Caco-2 (cell line): ENCODE data around the gene RBM33. TPM values are rescaled to one million over a fixed set of nuclear protein-coding genes. Genes with fewer than 3 reads are reported as not detected.
A peak's percentile ranks its signal among the peaks of the same experiment; 100 is the strongest.

Source experiments
- BruUV-seq: library from RNA; stranded (reverse); fragments of 400-500 nt; replicated peaks from 2 replicates; lab custom pipeline; 2021; lab: Mats Ljungman, UMichigan
- CTCF ChIA-PET: fragments of 300-600 bp; sonication (Branson Sonifier 250); formaldehyde crosslinking; loops from one replicate; lab custom pipeline; 2022; ENCODE audit warnings: antibody characterized with exemption; lab: Charles Lee
- POLR2A ChIA-PET: fragments of 300-600 bp; sonication (Branson Sonifier 250); formaldehyde crosslinking; loops from one replicate; lab custom pipeline; 2022; ENCODE audit warnings: antibody characterized with exemption; lab: Charles Lee
- DNase-seq, 2 experiments: peaks; one replicate each; pipeline versions ENCODE4 v3.0.0 to v3.0.0-alpha.2; 2020 to 2022
- H3K27me3 ChIP-seq: replicated peaks from 2 replicates; pipeline ENCODE4 v1.6.0; 2011; ENCODE audit warnings: low read length; ENCODE audit not compliant: control insufficient read depth, insufficient read depth
- H3K36me3 ChIP-seq: 2 replicates; pipeline ENCODE4 v1.5.1; 2011; ENCODE audit warnings: low read length; ENCODE audit not compliant: control insufficient read depth, insufficient read depth
- H3K4me1 ChIP-seq: fragments of 250-450 bp; sonication (Bioruptor Pico); 2 replicates; pipeline ENCODE4 v1.5.1; 2020; ENCODE audit warnings: mild to moderate bottlenecking
- H3K4me3 ChIP-seq: 2 replicates; pipeline ENCODE4 v1.5.1; 2011; ENCODE audit warnings: low read depth, mild to moderate bottlenecking, control low read depth, low read length
- H3K9me3 ChIP-seq: fragments of 250-450 bp; sonication (Bioruptor Pico); 2 replicates; pipeline ENCODE4 v1.5.1; 2020; ENCODE audit warnings: mild to moderate bottlenecking, moderate library complexity
- H3K27ac Mint-ChIP-seq: one replicate; pipeline ENCODE4 v1.8.0; 2022; ENCODE audit warnings: mixed read lengths; ENCODE audit not compliant: unreplicated experiment
- H3K27me3 Mint-ChIP-seq: one replicate; pipeline ENCODE4 v1.8.0; 2022; ENCODE audit warnings: mixed read lengths; ENCODE audit not compliant: insufficient read depth, unreplicated experiment
- H3K36me3 Mint-ChIP-seq: one replicate; pipeline ENCODE4 v1.8.0; 2022; ENCODE audit warnings: mild to moderate bottlenecking, mixed read lengths; ENCODE audit not compliant: insufficient read depth, unreplicated experiment
- H3K4me1 Mint-ChIP-seq: one replicate; pipeline ENCODE4 v1.8.0; 2022; ENCODE audit warnings: low read depth, mixed read lengths; ENCODE audit not compliant: unreplicated experiment
- H3K4me3 Mint-ChIP-seq: one replicate; pipeline ENCODE4 v1.8.0; 2022; ENCODE audit warnings: mild to moderate bottlenecking, moderate library complexity, mixed read lengths; ENCODE audit not compliant: unreplicated experiment
- H3K9me3 Mint-ChIP-seq: one replicate; pipeline ENCODE4 v1.8.0; 2022; ENCODE audit warnings: mixed read lengths; ENCODE audit not compliant: unreplicated experiment
- CTCF ChIP-seq, 2 experiments: fragments of 200-600 bp in 1 of 2; IDR thresholded peaks; 1 replicate in 1 of 2; 2 replicates in 1 of 2; pipeline versions ENCODE4 v1.5.1 to v1.8.0; 2011 to 2022; ENCODE audit warnings: antibody characterized with exemption in 1 of 2, control low read depth in 1 of 2, inconsistent platforms in 1 of 2, low read depth in 1 of 2, low read length in 1 of 2, mild to moderate bottlenecking in 1 of 2, moderate library complexity in 1 of 2; ENCODE audit not compliant: insufficient read depth in 1 of 2, severe bottlenecking in 1 of 2, unreplicated experiment in 1 of 2
- intact Hi-C: fragments of 100-400 bp; cut with micrococcal nuclease; formaldehyde crosslinking; loops from one replicate; pipeline ENCODE4 v1.10.0; 2022; ENCODE audit not compliant: unreplicated experiment
- total RNA-seq: library from RNA; stranded (reverse); gene quantifications from 2 replicates; pipeline ENCODE4 v1.2.3, GENCODE V29; 2022

RBM33 gene
- total RNA-seq, 1 experiment from 2014 or later: 82.8 TPM

GRCh38 chr7:155800301-155800700 lies 155.8 kb downstream of the RBM33 start:
- Mint-ChIP-seq H3K4me1 (no peaks in the 10 kb centered on the region), H3K27ac (no peak overlapping the region), H3K27me3 (no peaks in the 10 kb centered on the region), H3K4me3 (no peak overlapping the region), H3K9me3 (no peaks in the 10 kb centered on the region), H3K36me3 (peaks cover 6% of the 10 kb centered on the region)
- no peaks in the 10 kb centered on the region for H3K27me3 ChIP-seq
- DNase-seq: no peak
- peaks cover 13% of the 10 kb centered on the region for H3K4me1 ChIP-seq
- ChIA-PET CTCF (no interaction called here), POLR2A (no interaction called here)
- no peak for TF ChIP-seq CTCF (IDR thresholded peaks at IDR 0.05; ENCODE audit: insufficient read depth in 1 of 2, low read depth in 1 of 2, low read length in 1 of 2, severe bottlenecking in 1 of 2, unreplicated experiment in 1 of 2)
- intact Hi-C loops: no loop called here
- BruUV-seq: no TSS peak
- H3K36me3 ChIP-seq: no peaks in the 10 kb centered on the region
- no peak overlapping the region for H3K4me3 ChIP-seq
- no peaks in the 10 kb centered on the region for H3K9me3 ChIP-seq

GRCh38 chr7:155800741-155801267 lies 156.3 kb downstream of the RBM33 start:
- BruUV-seq: no TSS peak
- H3K27ac Mint-ChIP-seq: peak overlapping the region; percentile 19
- DNase-seq: no peak
- H3K4me1 Mint-ChIP-seq: no peaks in the 10 kb centered on the region
- intact Hi-C loops: no loop called here
- ChIA-PET POLR2A (no interaction called here), CTCF (no interaction called here)
- no peak overlapping the region for H3K4me3 Mint-ChIP-seq
- no peaks in the 10 kb centered on the region for H3K27me3 Mint-ChIP-seq
- Histone ChIP-seq H3K4me3 (no peak overlapping the region), H3K4me1 (peaks cover 13% of the 10 kb centered on the region), H3K36me3 (no peaks in the 10 kb centered on the region), H3K9me3 (no peaks in the 10 kb centered on the region), H3K27me3 (no peaks in the 10 kb centered on the region)
- no peaks in the 10 kb centered on the region for H3K9me3 Mint-ChIP-seq
- TF ChIP-seq CTCF (IDR thresholded peaks at IDR 0.05; ENCODE audit: insufficient read depth in 1 of 2, low read depth in 1 of 2, low read length in 1 of 2, severe bottlenecking in 1 of 2, unreplicated experiment in 1 of 2): no peak
- peaks cover 6% of the 10 kb centered on the region for H3K36me3 Mint-ChIP-seq

DNA sequence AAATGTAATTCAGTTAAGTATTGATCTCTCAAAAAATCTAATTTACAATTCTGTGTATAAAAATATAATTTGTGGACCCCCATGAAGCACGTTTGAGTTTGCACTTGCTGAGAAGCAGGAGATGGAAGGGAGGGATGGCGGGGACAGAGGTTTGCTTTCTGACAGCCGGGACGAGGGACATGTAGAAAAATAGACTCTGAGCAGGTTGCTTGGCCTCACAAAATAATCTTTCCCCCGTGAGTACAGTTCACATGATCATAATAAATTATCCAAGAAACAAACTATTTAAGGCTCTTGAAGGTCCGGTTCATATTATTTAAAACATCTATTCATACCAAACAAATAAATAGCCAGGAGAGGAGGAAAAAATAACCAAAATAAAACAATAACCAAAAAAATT lies 157.8 kb downstream of the RBM33 start:
- ChIA-PET CTCF (no interaction called here), POLR2A (no interaction called here)
- peaks cover 14% of the 10 kb centered on the region for H3K4me1 ChIP-seq
- H3K27me3 Mint-ChIP-seq: no peaks in the 10 kb centered on the region
- no peak for TF ChIP-seq CTCF (IDR thresholded peaks at IDR 0.05; ENCODE audit: insufficient read depth in 1 of 2, low read depth in 1 of 2, low read length in 1 of 2, severe bottlenecking in 1 of 2, unreplicated experiment in 1 of 2)
- no peaks in the 10 kb centered on the region for H3K9me3 Mint-ChIP-seq
- no peaks in the 10 kb centered on the region for H3K9me3 ChIP-seq
- no TSS peak for BruUV-seq
- H3K4me1 Mint-ChIP-seq: no peaks in the 10 kb centered on the region
- H3K36me3 ChIP-seq: no peaks in the 10 kb centered on the region
- intact Hi-C loops: no loop called here
- no peaks in the 10 kb centered on the region for H3K27me3 ChIP-seq
- no peak overlapping the region for H3K27ac Mint-ChIP-seq
- H3K4me3 ChIP-seq: no peak overlapping the region
- no peak for DNase-seq
- H3K4me3 Mint-ChIP-seq: no peak overlapping the region
- H3K36me3 Mint-ChIP-seq: peaks cover 6% of the 10 kb centered on the region
